HFFc6 (cell line): ENCODE data around the gene ANKRD39. TPM values are rescaled to one million over a fixed set of nuclear protein-coding genes. Genes with fewer than 3 reads are reported as not detected.

Experiments used
- DNase-seq: peaks from one replicate; pipeline ENCODE4 v3.0.0-alpha.2; 2018
- H3K27ac Mint-ChIP-seq: 2 replicates; pipeline ENCODE4 v1.8.0; 2020; ENCODE audit warnings: mild to moderate bottlenecking, mixed read lengths
- H3K27me3 Mint-ChIP-seq: 2 replicates; pipeline ENCODE4 v1.8.0; 2021; ENCODE audit warnings: mild to moderate bottlenecking, moderate library complexity, mixed read lengths; ENCODE audit not compliant: insufficient read depth
- H3K36me3 Mint-ChIP-seq: 2 replicates; pipeline ENCODE4 v1.8.0; 2021; ENCODE audit warnings: low read depth, mixed read lengths
- H3K4me1 Mint-ChIP-seq: 2 replicates; pipeline ENCODE4 v1.8.0; 2020; ENCODE audit warnings: low read depth, mixed read lengths
- H3K4me3 Mint-ChIP-seq: 2 replicates; pipeline ENCODE4 v1.8.0; 2020; ENCODE audit warnings: mild to moderate bottlenecking, moderate library complexity, mixed read lengths
- H3K9me3 Mint-ChIP-seq: 2 replicates; pipeline ENCODE4 v1.8.0; 2020; ENCODE audit warnings: mild to moderate bottlenecking, mixed read lengths
- CTCF ChIP-seq: fragments of 200-600 bp; sonication (generic); IDR thresholded peaks from 2 replicates; pipeline ENCODE4 v1.5.0; 2021; ENCODE audit warnings: antibody characterized with exemption, mild to moderate bottlenecking
- total RNA-seq, 6 experiments: library from RNA; stranded (reverse); fragmentation: NEBNext Ultra II Directional; extraction: Animal tissue kit (Norgen Biotek cat#: 25700); gene quantifications; 2 replicates in 1 of 6; 3 replicates in 5 of 6; pipeline ENCODE4 v1.2.3, GENCODE V29; 2021

The ANKRD39 gene
- total RNA-seq, 6 experiments from 2014 or later: 14.7 to 16.3 (median 15.3) TPM

- DNase-seq: no peak
- Mint-ChIP-seq H3K4me1 (peaks cover 7% of the 10 kb centered on the region), H3K27ac (no peak overlapping the region)
These were observed 15.0 kb upstream of the ANKRD39 start for GRCh38 chr2:96872591-96873349.

GRCh38 chr2:96870626-96871255, 12.9 kb upstream of the ANKRD39 start:
- no peak for DNase-seq
- H3K4me3 Mint-ChIP-seq: peak overlapping the region; percentile 75
- peaks cover 20% of the 10 kb centered on the region; the same call in 1 of the 2 replicates for H3K27me3 Mint-ChIP-seq
- peaks cover 16% of the 10 kb centered on the region for H3K4me1 Mint-ChIP-seq
- no peak for TF ChIP-seq CTCF
- H3K9me3 Mint-ChIP-seq: no peaks in the 10 kb centered on the region
- H3K27ac Mint-ChIP-seq: no peak overlapping the region
- 0 out of 2 replicates have a peak, but pooled peaks cover 2% of the 10 kb centered on the region for H3K36me3 Mint-ChIP-seq

More at GRCh38 chr2:96872591-96873349, 15.0 kb upstream of the ANKRD39 start:
- TF ChIP-seq CTCF: no peak
- H3K9me3 Mint-ChIP-seq: no peaks in the 10 kb centered on the region
- H3K36me3 Mint-ChIP-seq: no peaks in the 10 kb centered on the region
- peaks cover 27% of the 10 kb centered on the region for H3K27me3 Mint-ChIP-seq
- no peak overlapping the region for H3K4me3 Mint-ChIP-seq

GRCh38 chr2:96869822-96870625, 12.2 kb upstream of the ANKRD39 start, which contains the start of gene SEMA4C:
SEMA4C (minus strand) TSS chr2:96870080; CDS start chr2:96867886, 2,194 bp downstream.
- H3K9me3 Mint-ChIP-seq: no peaks in the 10 kb centered on the region
- H3K36me3 Mint-ChIP-seq: 0 out of 2 replicates have a peak, but pooled peaks cover 5% of the 10 kb centered on the region
- peaks cover 21% of the 10 kb centered on the region for H3K4me1 Mint-ChIP-seq
- no peak within 1 kb of the TSS for H3K27ac Mint-ChIP-seq
- DNase-seq: no peak
- peaks cover 20% of the 10 kb centered on the region; the same call in 1 of the 2 replicates for H3K27me3 Mint-ChIP-seq
- no peak for TF ChIP-seq CTCF
- H3K4me3 Mint-ChIP-seq: peak within 1 kb of the TSS; percentile 75

GRCh38 chr2:96869281-96869821, 11.5 kb upstream of the ANKRD39 start:
- peak; percentile 48 for TF ChIP-seq CTCF
- no peak overlapping the region for H3K4me3 Mint-ChIP-seq
- peaks cover 16% of the 10 kb centered on the region; the same call in 1 of the 2 replicates for H3K27me3 Mint-ChIP-seq
- 0 out of 2 replicates have a peak, but pooled peaks cover 5% of the 10 kb centered on the region for H3K36me3 Mint-ChIP-seq
- peak; percentile 43 for DNase-seq
- H3K9me3 Mint-ChIP-seq: no peaks in the 10 kb centered on the region
- H3K27ac Mint-ChIP-seq: no peak overlapping the region
- H3K4me1 Mint-ChIP-seq: peaks cover 21% of the 10 kb centered on the region
